Measurements from ENCODE around the gene PRLR. TPM values are rescaled to one million over a fixed set of nuclear protein-coding genes. Genes with fewer than 3 reads are reported as not detected.

PRLR gene
- total RNA-seq, 2 donors from 2014 or later: not detected

GRCh38 chr5:35135239-35135700 is 95.0 kb downstream of the PRLR start:
- ATAC-seq: no peak
- no peak for DNase-seq
- Mint-ChIP-seq H3K27ac (no peak overlapping the region), H3K4me1 (peaks cover 11% of the 10 kb centered on the region), H3K4me3 (no peak overlapping the region), H3K27me3 (peaks cover 30% of the 10 kb centered on the region), H3K36me3 (ENCODE audit: low read depth) (no peaks in the 10 kb centered on the region)
- no peaks in the 10 kb centered on the region for H3K9me3 ChIP-seq (ENCODE audit: control insufficient read depth, low read length, poor library complexity, severe bottlenecking)

- no peaks in the 10 kb centered on the region for H3K9me3 ChIP-seq (ENCODE audit: control insufficient read depth, low read length, poor library complexity, severe bottlenecking)
- Mint-ChIP-seq H3K4me1 (peaks cover 19% of the 10 kb centered on the region), H3K4me3 (no peak overlapping the region), H3K27me3 (peaks cover 39% of the 10 kb centered on the region), H3K36me3 (ENCODE audit: low read depth) (no peaks in the 10 kb centered on the region), H3K27ac (no peak overlapping the region)
- DNase-seq (no peak), ATAC-seq (no peak)
Observed at GRCh38 chr5:35134278-35135030, 95.8 kb downstream of the PRLR start.

GRCh38 chr5:35133186-35133585 is 97.1 kb downstream of the PRLR start:
- no peak overlapping the region for H3K4me3 Mint-ChIP-seq
- peaks cover 22% of the 10 kb centered on the region for H3K4me1 Mint-ChIP-seq

GRCh38 chr5:35131723-35132122 is 98.6 kb downstream of the PRLR start:
- no peak for DNase-seq
- peaks cover 58% of the 10 kb centered on the region for H3K27me3 Mint-ChIP-seq
- H3K36me3 Mint-ChIP-seq (ENCODE audit: low read depth): no peaks in the 10 kb centered on the region
- H3K9me3 ChIP-seq (ENCODE audit: control insufficient read depth, low read length, poor library complexity, severe bottlenecking): no peaks in the 10 kb centered on the region
- H3K4me3 Mint-ChIP-seq: no peak overlapping the region
- no peak for ATAC-seq
- no peak overlapping the region for H3K27ac Mint-ChIP-seq
- H3K4me1 Mint-ChIP-seq: peaks cover 22% of the 10 kb centered on the region

More at GRCh38 chr5:35133186-35133585, 97.1 kb downstream of the PRLR start:
- H3K9me3 ChIP-seq (ENCODE audit: control insufficient read depth, low read length, poor library complexity, severe bottlenecking): no peaks in the 10 kb centered on the region
- Mint-ChIP-seq H3K27ac (no peak overlapping the region), H3K27me3 (peaks cover 46% of the 10 kb centered on the region), H3K36me3 (ENCODE audit: low read depth) (no peaks in the 10 kb centered on the region)
- ATAC-seq (no peak), DNase-seq (no peak)

- ATAC-seq (peak; percentile 99), DNase-seq (peak in 2 of 3 donors; percentile 17 to 30)
- Mint-ChIP-seq H3K27me3 (peaks cover 52% of the 10 kb centered on the region), H3K4me3 (peak overlapping the region; percentile 46), H3K27ac (no peak overlapping the region), H3K36me3 (ENCODE audit: low read depth) (no peaks in the 10 kb centered on the region), H3K4me1 (peaks cover 16% of the 10 kb centered on the region)
- no peaks in the 10 kb centered on the region for H3K9me3 ChIP-seq (ENCODE audit: control insufficient read depth, low read length, poor library complexity, severe bottlenecking)
Observed at GRCh38 chr5:35129921-35130485, 100.3 kb downstream of the PRLR start.

GRCh38 chr5:35129276-35129675 is 101.0 kb downstream of the PRLR start:
- no peaks in the 10 kb centered on the region for H3K9me3 ChIP-seq (ENCODE audit: control insufficient read depth, low read length, poor library complexity, severe bottlenecking)
- Mint-ChIP-seq H3K27me3 (peaks cover 52% of the 10 kb centered on the region), H3K27ac (no peak overlapping the region), H3K36me3 (ENCODE audit: low read depth) (no peaks in the 10 kb centered on the region), H3K4me3 (no peak overlapping the region), H3K4me1 (peaks cover 16% of the 10 kb centered on the region)
- DNase-seq (no peak), ATAC-seq (no peak)

- no peak overlapping the region for H3K4me3 Mint-ChIP-seq
- no peaks in the 10 kb centered on the region for H3K36me3 Mint-ChIP-seq (ENCODE audit: low read depth)
- H3K9me3 ChIP-seq (ENCODE audit: control insufficient read depth, low read length, poor library complexity, severe bottlenecking): no peaks in the 10 kb centered on the region
- H3K27ac Mint-ChIP-seq: no peak overlapping the region
- H3K27me3 Mint-ChIP-seq: peaks cover 56% of the 10 kb centered on the region
- peaks cover 16% of the 10 kb centered on the region for H3K4me1 Mint-ChIP-seq
- no peak for ATAC-seq
- DNase-seq: no peak
Observed at GRCh38 chr5:35127006-35127405, 103.3 kb downstream of the PRLR start.

- ATAC-seq: no peak
- H3K36me3 Mint-ChIP-seq (ENCODE audit: low read depth): no peaks in the 10 kb centered on the region
- H3K27ac Mint-ChIP-seq: no peak overlapping the region
- no peaks in the 10 kb centered on the region for H3K9me3 ChIP-seq (ENCODE audit: control insufficient read depth, low read length, poor library complexity, severe bottlenecking)
- no peak overlapping the region for H3K4me3 Mint-ChIP-seq
- H3K27me3 Mint-ChIP-seq: peaks cover 52% of the 10 kb centered on the region
- no peak for DNase-seq
- H3K4me1 Mint-ChIP-seq: peaks cover 16% of the 10 kb centered on the region
Observed at GRCh38 chr5:35125746-35126145, 104.5 kb downstream of the PRLR start.

GRCh38 chr5:35124932-35125331 is 105.4 kb downstream of the PRLR start:
- no peak overlapping the region for H3K27ac Mint-ChIP-seq
- no peaks in the 10 kb centered on the region for H3K36me3 Mint-ChIP-seq (ENCODE audit: low read depth)
- ATAC-seq (no peak), DNase-seq (no peak)
- H3K9me3 ChIP-seq (ENCODE audit: control insufficient read depth, low read length, poor library complexity, severe bottlenecking): no peaks in the 10 kb centered on the region
- peaks cover 50% of the 10 kb centered on the region for H3K27me3 Mint-ChIP-seq
- H3K4me1 Mint-ChIP-seq: peaks cover 8% of the 10 kb centered on the region
- no peak overlapping the region for H3K4me3 Mint-ChIP-seq

GRCh38 chr5:35122819-35123218 is 107.5 kb downstream of the PRLR start:
- ATAC-seq (no peak), DNase-seq (no peak)
- Mint-ChIP-seq H3K36me3 (ENCODE audit: low read depth) (no peaks in the 10 kb centered on the region), H3K27ac (no peak overlapping the region), H3K27me3 (peaks cover 48% of the 10 kb centered on the region), H3K4me3 (no peak overlapping the region), H3K4me1 (no peaks in the 10 kb centered on the region)
- H3K9me3 ChIP-seq (ENCODE audit: control insufficient read depth, low read length, poor library complexity, severe bottlenecking): no peaks in the 10 kb centered on the region

GRCh38 chr5:35120715-35121114 is 109.6 kb downstream of the PRLR start:
- Mint-ChIP-seq H3K27ac (no peak overlapping the region), H3K36me3 (ENCODE audit: low read depth) (no peaks in the 10 kb centered on the region), H3K4me3 (no peak overlapping the region), H3K27me3 (peaks cover 47% of the 10 kb centered on the region), H3K4me1 (no peaks in the 10 kb centered on the region)
- no peaks in the 10 kb centered on the region for H3K9me3 ChIP-seq (ENCODE audit: control insufficient read depth, low read length, poor library complexity, severe bottlenecking)
- ATAC-seq (no peak), DNase-seq (no peak)

- H3K9me3 ChIP-seq (ENCODE audit: control insufficient read depth, low read length, poor library complexity, severe bottlenecking): no peaks in the 10 kb centered on the region
- DNase-seq (no peak), ATAC-seq (no peak)
- no peaks in the 10 kb centered on the region for H3K4me1 Mint-ChIP-seq
- H3K27me3 Mint-ChIP-seq: peaks cover 45% of the 10 kb centered on the region
- no peak overlapping the region for H3K4me3 Mint-ChIP-seq
- no peaks in the 10 kb centered on the region for H3K36me3 Mint-ChIP-seq (ENCODE audit: low read depth)
- H3K27ac Mint-ChIP-seq: no peak overlapping the region
Observed at GRCh38 chr5:35117967-35118366, 112.3 kb downstream of the PRLR start.

- Mint-ChIP-seq H3K36me3 (ENCODE audit: low read depth) (no peaks in the 10 kb centered on the region), H3K4me1 (no peaks in the 10 kb centered on the region), H3K27ac (no peak overlapping the region), H3K4me3 (no peak overlapping the region), H3K27me3 (peaks cover 34% of the 10 kb centered on the region)
- H3K9me3 ChIP-seq (ENCODE audit: control insufficient read depth, low read length, poor library complexity, severe bottlenecking): no peaks in the 10 kb centered on the region
- no peak for ATAC-seq
- no peak for DNase-seq
Observed at GRCh38 chr5:35115920-35116319, 114.4 kb downstream of the PRLR start.

- H3K4me1 Mint-ChIP-seq: no peaks in the 10 kb centered on the region
- no peaks in the 10 kb centered on the region for H3K36me3 Mint-ChIP-seq (ENCODE audit: low read depth)
- no peak for ATAC-seq
- H3K9me3 ChIP-seq (ENCODE audit: control insufficient read depth, low read length, poor library complexity, severe bottlenecking): no peaks in the 10 kb centered on the region
- H3K27ac Mint-ChIP-seq: no peak overlapping the region
- no peak for DNase-seq
- H3K27me3 Mint-ChIP-seq: peaks cover 27% of the 10 kb centered on the region
- H3K4me3 Mint-ChIP-seq: no peak overlapping the region
Observed at GRCh38 chr5:35114698-35115097, 115.6 kb downstream of the PRLR start.

Measured in T-helper 17 cell (primary cell).